Activated T-helper 1 cell treated with anti-CD3 and anti-CD28 coated beads, Interleukin-12 subunit alpha, Interleukin-12 subunit beta, Interleukin-2, Interleukin-4 antibody, amounts not matched to agents 30 ng/mL and 10 ng/mL and 1 ng/mL, durations not matched to agents 14 hours and 24 hours and 36 hours (primary cell): ENCODE measurements around the gene CPPED1. TPM values are rescaled to one million over a fixed set of nuclear protein-coding genes. Genes with fewer than 3 reads are reported as not detected.
A peak's percentile ranks its signal among the peaks of the same experiment; 100 is the strongest.
"Not testable (repeated sequence)": the region's sequence is repeated elsewhere in the genome, so short reads cannot be mapped to it uniquely, and the experiment has no call there.

ENCODE experiments used
- DNase-seq: peaks from one replicate; pipeline ENCODE4 v3.0.0; 2021; ENCODE audit warnings: low spot score
- H3K27ac Mint-ChIP-seq: one replicate; pipeline ENCODE4 v1.8.0; 2021; ENCODE audit warnings: mild to moderate bottlenecking, mixed read lengths
- H3K27me3 Mint-ChIP-seq: one replicate; pipeline ENCODE4 v1.8.0; 2022; ENCODE audit warnings: mild to moderate bottlenecking, moderate library complexity, mixed read lengths; ENCODE audit not compliant: insufficient read depth
- H3K36me3 Mint-ChIP-seq: one replicate; pipeline ENCODE4 v1.8.0; 2021; ENCODE audit warnings: low read depth, mixed read lengths
- H3K4me1 Mint-ChIP-seq: one replicate; pipeline ENCODE4 v1.8.0; 2021; ENCODE audit warnings: low read depth, mixed read lengths
- H3K4me3 Mint-ChIP-seq: one replicate; pipeline ENCODE4 v1.8.0; 2021; ENCODE audit warnings: mild to moderate bottlenecking, moderate library complexity, mixed read lengths
- H3K9me3 Mint-ChIP-seq: one replicate; pipeline ENCODE4 v1.8.0; 2021; ENCODE audit warnings: mixed read lengths
- intact Hi-C: fragments of 100-400 bp; cut with micrococcal nuclease; formaldehyde crosslinking; loops from one replicate; pipeline ENCODE4 v1.15.1; 2024
- total RNA-seq: library from RNA; stranded (reverse); gene quantifications from 2 replicates; pipeline ENCODE4 v1.2.3, GENCODE V29; 2022

The CPPED1 gene
- total RNA-seq, 1 donor from 2014 or later = 5.4 TPM

DNA sequence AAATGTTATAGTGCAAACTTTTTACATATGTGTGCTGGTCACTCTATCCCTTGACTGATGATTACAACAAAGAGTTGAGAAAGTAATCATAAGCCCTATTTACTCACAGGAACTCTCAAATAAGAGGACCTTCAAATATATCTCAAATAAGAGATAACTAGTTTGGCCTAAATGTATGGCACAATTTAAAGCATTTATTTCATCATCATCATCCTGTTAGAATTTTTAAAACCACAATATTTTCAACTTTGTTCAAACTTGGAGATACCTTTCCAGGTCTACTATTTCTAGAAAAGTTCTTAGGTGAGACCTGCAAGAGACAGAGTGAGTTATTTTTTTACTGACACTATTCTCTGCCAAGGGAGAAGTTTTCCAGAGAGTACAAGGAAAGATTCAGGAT is 5.5 kb downstream of the CPPED1 start:
- Mint-ChIP-seq H3K4me1 (peaks cover 25% of the 10 kb centered on the region), H3K4me3 (no peak overlapping the region), H3K9me3 (peaks cover 1% of the 10 kb centered on the region), H3K27me3 (no peaks in the 10 kb centered on the region), H3K27ac (no peak overlapping the region), H3K36me3 (peaks cover 4% of the 10 kb centered on the region)
- DNase-seq = no peak
- intact Hi-C loops = no loop called here

DNA sequence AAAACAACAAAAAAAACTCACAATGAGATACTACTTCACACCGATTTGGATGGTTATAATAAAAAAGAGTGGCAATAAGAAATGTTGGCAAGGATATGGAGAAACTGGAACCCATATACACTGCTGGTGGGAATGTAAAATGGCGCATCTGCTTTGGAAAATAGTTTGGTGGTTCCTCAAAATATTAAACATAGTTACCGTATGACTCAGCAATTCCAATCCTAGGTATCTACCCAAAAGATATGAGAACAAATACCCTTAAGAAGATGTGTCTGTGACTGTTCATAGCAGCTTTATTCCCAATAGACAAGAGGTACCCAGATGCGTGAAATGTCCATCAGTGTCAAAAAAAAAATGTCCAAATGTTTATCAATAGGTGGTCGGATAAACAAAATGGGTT is 7.2 kb downstream of the CPPED1 start:
- intact Hi-C loops = no loop called here
- Mint-ChIP-seq H3K27ac (no peak overlapping the region), H3K9me3 (peaks cover 9% of the 10 kb centered on the region), H3K4me1 (peaks cover 9% of the 10 kb centered on the region), H3K27me3 (no peaks in the 10 kb centered on the region), H3K36me3 (peaks cover 13% of the 10 kb centered on the region), H3K4me3 (no peak overlapping the region)
- no peak for DNase-seq

DNA sequence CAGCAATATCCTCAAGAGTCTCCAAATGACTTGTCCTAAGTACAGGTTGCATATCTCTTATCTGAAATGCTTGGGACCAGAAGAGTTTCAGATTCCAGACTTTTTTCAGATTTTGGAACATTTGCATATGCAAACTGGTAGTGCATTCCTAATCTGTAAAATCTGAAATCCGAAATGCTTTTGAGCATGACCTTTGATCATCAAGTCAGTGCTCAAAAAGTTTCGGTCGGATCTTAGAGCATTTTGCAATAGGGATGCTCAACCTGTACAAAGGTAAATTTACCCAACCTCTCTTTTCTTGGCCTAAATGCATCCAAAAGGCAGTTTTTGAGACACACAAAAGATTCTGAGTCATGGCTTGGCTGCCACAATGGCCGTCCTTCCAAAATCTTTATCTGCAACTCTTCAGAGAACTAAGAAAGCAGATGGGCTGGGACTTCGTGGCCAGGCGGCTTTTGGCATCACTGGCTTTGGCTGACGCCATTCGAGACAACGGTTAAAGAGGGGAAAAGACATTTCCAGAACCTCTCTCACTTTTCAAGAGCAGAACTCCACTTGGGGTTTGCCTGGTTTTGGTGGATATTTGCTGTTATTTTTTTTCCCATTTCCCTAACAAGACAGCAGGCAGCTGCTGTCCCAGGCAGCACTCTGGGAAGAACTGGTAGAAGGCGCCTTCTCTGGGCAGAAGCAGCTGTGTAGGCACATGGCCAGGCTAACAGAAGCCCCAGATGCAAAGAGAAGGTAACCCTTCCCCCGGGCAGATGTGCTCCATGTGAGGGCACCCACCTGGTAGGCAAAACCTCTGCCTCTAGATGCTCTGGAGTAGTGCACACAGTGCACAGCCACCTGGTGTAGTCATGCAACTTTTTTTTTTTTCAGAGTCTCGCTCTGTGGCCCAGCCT is 8.9 kb downstream of the CPPED1 start:
- H3K27me3 Mint-ChIP-seq = no peaks in the 10 kb centered on the region
- no peak overlapping the region for H3K27ac Mint-ChIP-seq
- intact Hi-C loops = no loop called here
- no peak for DNase-seq
- H3K9me3 Mint-ChIP-seq = peaks cover 9% of the 10 kb centered on the region
- peaks cover 15% of the 10 kb centered on the region for H3K36me3 Mint-ChIP-seq
- H3K4me1 Mint-ChIP-seq = no peaks in the 10 kb centered on the region
- no peak overlapping the region for H3K4me3 Mint-ChIP-seq

DNA sequence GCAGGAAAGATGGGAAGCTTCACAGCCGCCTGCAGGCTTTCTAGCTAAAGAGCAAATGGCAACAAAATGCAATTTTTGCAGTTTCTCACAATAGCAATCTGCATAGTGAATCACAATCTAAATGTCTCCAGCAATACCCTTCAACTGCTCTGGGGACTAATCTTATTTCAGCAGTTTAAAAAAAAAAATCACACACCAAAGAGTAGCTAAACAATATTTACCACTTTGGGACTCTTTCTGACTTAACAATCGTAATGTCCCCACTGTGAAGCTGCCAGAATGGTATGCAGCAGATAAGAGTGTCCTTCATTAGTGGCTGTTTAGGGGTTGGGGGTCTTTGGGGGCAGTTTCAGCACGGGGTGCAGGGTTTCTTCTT is 9.8 kb downstream of the CPPED1 start:
- no peak overlapping the region for H3K27ac Mint-ChIP-seq
- intact Hi-C loops = no loop called here
- DNase-seq = no peak
- H3K9me3 Mint-ChIP-seq = peaks cover 9% of the 10 kb centered on the region
- H3K27me3 Mint-ChIP-seq = no peaks in the 10 kb centered on the region
- no peaks in the 10 kb centered on the region for H3K4me1 Mint-ChIP-seq
- peaks cover 15% of the 10 kb centered on the region for H3K36me3 Mint-ChIP-seq
- H3K4me3 Mint-ChIP-seq = no peak overlapping the region

DNA sequence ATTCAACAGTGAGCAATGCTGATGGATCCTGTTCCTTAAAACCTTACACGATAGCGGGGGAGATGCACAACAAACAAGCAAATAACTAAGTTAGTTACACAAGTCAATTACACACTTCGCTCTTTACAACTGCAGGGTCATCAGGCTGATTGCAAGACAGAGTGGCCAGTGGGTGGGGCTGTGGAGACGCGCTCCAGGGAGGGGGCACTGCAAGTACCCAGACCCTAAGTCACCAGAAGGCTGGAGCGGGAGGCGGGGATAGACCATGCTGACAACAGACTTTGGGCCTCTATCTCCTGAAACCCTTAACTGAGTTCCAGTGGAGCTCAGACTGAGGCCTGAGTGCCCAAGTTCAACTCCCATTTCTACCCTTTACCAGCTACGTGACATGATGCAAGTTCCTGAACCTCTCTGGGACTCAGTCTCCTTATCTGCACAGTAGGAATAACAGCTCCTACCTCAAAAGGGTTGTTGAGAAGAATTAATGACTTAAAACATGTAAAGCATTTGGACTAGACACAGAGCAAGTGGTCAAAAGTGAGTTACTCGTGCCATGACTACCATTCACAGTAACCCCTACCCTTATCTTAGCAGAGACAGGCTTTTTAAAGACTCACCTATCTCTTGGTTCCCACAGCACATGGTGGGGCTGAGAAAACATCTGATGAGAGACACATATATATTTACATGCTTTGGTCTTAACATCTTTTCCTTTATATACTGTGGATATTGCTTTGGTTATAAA is 10.4 kb downstream of the CPPED1 start:
- H3K27me3 Mint-ChIP-seq = no peaks in the 10 kb centered on the region
- no peak overlapping the region for H3K27ac Mint-ChIP-seq
- no peaks in the 10 kb centered on the region for H3K4me1 Mint-ChIP-seq
- H3K4me3 Mint-ChIP-seq = no peak overlapping the region
- H3K36me3 Mint-ChIP-seq = peaks cover 16% of the 10 kb centered on the region
- intact Hi-C loops = no loop called here
- no peak for DNase-seq
- H3K9me3 Mint-ChIP-seq = peaks cover 9% of the 10 kb centered on the region

DNA sequence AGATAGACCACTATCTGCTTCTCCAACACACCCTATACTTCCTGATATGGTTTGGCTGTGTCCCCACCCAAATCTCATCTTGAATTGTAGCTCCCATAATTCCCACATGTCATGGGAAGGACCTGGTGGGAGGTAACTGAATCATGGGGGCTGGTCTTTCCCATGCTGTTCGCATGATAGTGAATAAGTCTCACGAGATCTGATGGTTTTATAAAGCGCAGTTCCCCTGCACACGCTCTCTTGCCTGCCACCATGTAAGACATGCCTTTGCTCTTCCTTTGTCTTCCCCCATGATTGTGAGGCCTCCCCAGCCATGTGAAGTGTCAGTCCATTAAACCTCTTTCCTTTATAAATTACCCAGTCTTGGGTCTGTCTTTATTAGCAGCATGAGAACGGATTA is 11.2 kb downstream of the CPPED1 start:
- intact Hi-C loops, H3K27ac Mint-ChIP-seq, DNase-seq, H3K4me1 Mint-ChIP-seq, H3K27me3 Mint-ChIP-seq, H3K4me3 Mint-ChIP-seq: not testable (repeated sequence)
- Mint-ChIP-seq H3K36me3 (peaks cover 20% of the 10 kb centered on the region), H3K9me3 (peaks cover 14% of the 10 kb centered on the region)

DNA sequence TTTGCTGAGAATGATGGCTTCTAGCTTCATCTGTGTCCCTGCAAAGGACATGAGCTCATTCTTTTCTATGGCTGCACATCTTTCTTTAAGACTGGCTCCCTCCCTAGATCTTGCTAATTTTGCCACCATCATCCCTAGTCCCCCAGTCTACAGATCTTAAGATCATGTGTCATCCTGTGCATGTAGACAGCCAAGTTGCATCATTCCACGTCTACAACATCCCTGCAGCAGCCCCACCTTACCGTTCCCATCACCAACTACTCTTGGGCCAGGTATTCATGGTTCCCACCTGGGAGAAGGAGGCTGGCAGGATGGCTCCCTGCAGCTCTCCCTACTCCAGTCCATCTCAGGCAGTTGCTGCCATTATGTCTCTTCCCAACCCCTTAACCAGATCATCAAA is 12.3 kb downstream of the CPPED1 start:
- intact Hi-C loops = no loop called here
- no peak for DNase-seq
- peaks cover 14% of the 10 kb centered on the region for H3K9me3 Mint-ChIP-seq
- H3K36me3 Mint-ChIP-seq = peaks cover 22% of the 10 kb centered on the region
- H3K4me3 Mint-ChIP-seq = no peak overlapping the region
- H3K4me1 Mint-ChIP-seq = no peaks in the 10 kb centered on the region
- no peaks in the 10 kb centered on the region for H3K27me3 Mint-ChIP-seq
- H3K27ac Mint-ChIP-seq = no peak overlapping the region

DNA sequence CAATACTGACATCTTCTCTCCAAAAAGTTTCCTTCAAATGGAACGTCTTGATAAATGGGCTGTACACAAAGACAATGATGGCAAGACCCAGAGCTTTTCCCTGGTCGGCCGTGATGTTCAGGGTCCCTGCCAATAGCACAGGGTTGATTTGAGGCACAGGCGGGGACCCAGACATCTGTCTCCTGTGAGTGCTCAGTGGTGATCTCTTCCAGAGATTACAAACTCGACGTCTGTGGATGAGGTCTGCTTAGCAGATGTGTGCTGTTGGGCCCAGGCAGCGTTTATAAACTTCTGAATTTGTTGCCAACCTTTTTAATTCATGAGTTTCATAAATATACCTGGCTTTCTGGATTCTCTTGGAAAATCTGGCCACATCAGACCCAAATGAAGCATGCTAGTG is 14.9 kb downstream of the CPPED1 start:
- no peak overlapping the region for H3K27ac Mint-ChIP-seq
- H3K4me3 Mint-ChIP-seq = no peak overlapping the region

DNA sequence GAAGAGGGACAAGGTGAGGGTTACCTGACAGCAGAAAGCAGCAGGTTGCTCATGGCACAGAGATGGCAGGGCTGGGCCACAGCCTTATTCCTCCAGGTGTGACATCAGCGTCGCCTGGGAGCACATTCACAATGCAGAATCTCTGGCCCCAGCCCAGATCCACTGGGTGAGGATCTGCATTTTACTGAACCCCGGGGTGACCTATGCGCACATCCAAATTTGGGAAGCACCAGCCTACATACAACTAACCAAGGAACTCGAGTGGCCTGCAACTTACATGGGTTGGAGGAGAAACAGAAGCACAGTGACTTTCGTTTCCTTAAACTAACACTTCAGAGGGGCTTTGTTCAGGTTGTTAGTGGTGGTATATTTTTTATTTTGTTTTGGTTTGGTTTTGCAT is 17.6 kb downstream of the CPPED1 start:
- Mint-ChIP-seq H3K27ac (no peak overlapping the region), H3K9me3 (peaks cover 17% of the 10 kb centered on the region), H3K27me3 (no peaks in the 10 kb centered on the region), H3K36me3 (peaks cover 12% of the 10 kb centered on the region), H3K4me3 (no peak overlapping the region), H3K4me1 (peaks cover 7% of the 10 kb centered on the region)
- DNase-seq = no peak
- intact Hi-C loops = no loop called here

More for the DNA sequence above, 14.9 kb downstream of the CPPED1 start:
- peaks cover 19% of the 10 kb centered on the region for H3K9me3 Mint-ChIP-seq
- H3K4me1 Mint-ChIP-seq = no peaks in the 10 kb centered on the region
- intact Hi-C loops = no loop called here
- DNase-seq = no peak
- H3K27me3 Mint-ChIP-seq = no peaks in the 10 kb centered on the region
- peaks cover 22% of the 10 kb centered on the region for H3K36me3 Mint-ChIP-seq

DNA sequence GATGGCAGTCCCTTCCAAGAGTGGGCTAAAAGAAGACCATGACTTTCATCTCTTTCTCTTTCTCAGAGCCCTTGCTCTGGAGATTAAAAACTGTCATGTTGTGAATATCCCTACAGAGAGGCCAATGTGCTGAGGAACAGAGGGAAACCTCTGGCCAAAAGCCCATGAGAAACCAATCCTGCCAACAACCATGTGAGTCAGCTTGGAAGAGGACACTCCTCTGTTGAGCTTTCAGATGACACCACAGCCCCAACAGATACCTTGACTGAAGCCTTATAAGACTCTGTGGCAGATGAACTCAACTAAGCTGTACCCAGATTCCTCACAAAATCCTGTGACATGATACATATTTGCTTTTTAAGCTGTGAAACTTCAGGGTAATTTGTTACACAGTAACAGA is 19.6 kb downstream of the CPPED1 start:
- H3K4me3 Mint-ChIP-seq = no peak overlapping the region
- DNase-seq = no peak
- peaks cover 7% of the 10 kb centered on the region for H3K4me1 Mint-ChIP-seq
- H3K9me3 Mint-ChIP-seq = peaks cover 17% of the 10 kb centered on the region
- H3K36me3 Mint-ChIP-seq = peaks cover 22% of the 10 kb centered on the region
- no peak overlapping the region for H3K27ac Mint-ChIP-seq
- intact Hi-C loops = no loop called here
- H3K27me3 Mint-ChIP-seq = no peaks in the 10 kb centered on the region

DNA sequence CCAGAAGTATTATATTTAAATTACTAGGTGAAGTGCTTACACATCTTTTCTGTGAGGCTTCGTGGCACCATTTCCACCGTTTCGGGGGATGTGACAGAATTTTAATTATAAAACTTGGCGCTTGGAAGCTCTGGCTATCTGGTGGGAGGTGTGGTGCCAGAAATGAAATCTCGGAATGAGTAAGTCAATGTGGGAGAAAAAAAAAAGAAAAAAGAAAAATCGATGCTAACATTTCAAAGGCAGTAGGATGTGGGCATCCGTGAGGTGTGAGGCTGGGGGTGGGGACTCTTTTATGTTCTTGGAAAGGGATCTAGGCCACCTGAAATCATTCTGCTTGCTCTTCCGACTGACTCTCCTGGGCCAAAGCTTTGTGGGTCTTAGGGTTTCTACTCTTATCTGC is 21.9 kb downstream of the CPPED1 start:
- peaks cover 15% of the 10 kb centered on the region for H3K9me3 Mint-ChIP-seq
- peak overlapping the region; percentile 70 for H3K27ac Mint-ChIP-seq
- H3K27me3 Mint-ChIP-seq = no peaks in the 10 kb centered on the region
- H3K36me3 Mint-ChIP-seq = peaks cover 21% of the 10 kb centered on the region
- peaks cover 7% of the 10 kb centered on the region for H3K4me1 Mint-ChIP-seq
- DNase-seq = no peak
- intact Hi-C loops = loop anchor here (1.0 kb wide), 2 partner anchors 22 to 31 kb away; partner anchors contain the start of gene CPPED1
- no peak overlapping the region for H3K4me3 Mint-ChIP-seq

DNA sequence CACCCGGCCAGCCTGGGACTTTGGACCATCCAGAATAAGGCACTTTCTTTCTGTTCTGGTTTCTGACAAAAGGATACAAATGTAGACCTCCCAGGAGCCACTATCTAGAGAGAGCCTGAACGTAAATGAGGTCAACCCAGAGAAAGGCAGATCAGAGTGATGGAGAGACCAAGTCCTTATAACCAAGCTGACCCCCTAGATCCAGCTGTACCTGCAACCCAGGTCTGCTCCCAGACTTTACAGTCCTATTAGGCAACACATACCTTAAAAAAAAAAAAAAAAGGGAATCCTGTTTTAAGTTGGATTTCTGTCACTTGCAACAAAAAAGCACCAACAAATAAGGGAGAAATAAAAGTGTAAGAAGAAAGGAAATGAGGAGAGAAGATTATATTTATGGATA is 23.2 kb downstream of the CPPED1 start:
- Mint-ChIP-seq H3K4me3 (no peak overlapping the region), H3K27ac (no peak overlapping the region), H3K27me3 (no peaks in the 10 kb centered on the region), H3K36me3 (peaks cover 30% of the 10 kb centered on the region), H3K4me1 (peaks cover 7% of the 10 kb centered on the region), H3K9me3 (peaks cover 16% of the 10 kb centered on the region)
- no peak for DNase-seq
- intact Hi-C loops = no loop called here

DNA sequence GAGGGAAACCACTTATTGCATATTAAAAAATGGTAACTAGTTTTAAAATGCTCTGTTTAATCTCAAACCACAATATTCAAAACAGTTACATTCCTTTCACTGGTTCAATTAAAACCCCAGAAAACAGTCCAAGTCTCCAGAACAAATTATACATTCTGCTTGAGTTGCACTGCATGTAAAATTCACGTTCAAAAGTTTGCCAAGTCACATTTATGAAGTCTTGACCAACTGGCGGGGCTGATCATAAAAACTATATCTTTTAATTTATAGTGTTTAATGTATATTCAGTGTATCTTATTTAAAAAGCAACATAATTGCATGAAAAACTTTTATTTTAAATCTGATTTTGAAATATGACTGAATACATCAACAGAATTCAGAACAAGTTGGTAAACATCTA is 25.0 kb downstream of the CPPED1 start:
- Mint-ChIP-seq H3K36me3 (peaks cover 38% of the 10 kb centered on the region), H3K9me3 (peaks cover 9% of the 10 kb centered on the region), H3K27me3 (no peaks in the 10 kb centered on the region), H3K4me3 (no peak overlapping the region), H3K4me1 (peaks cover 7% of the 10 kb centered on the region), H3K27ac (no peak overlapping the region)
- DNase-seq = no peak
- intact Hi-C loops = no loop called here
